NCI-H128 (cell line): ENCODE measurements around the gene C4BPA.
A peak's percentile ranks its signal among the peaks of the same experiment; 100 is the strongest.

Experiments
- DNase-seq: peaks from one replicate; lab custom pipeline; 2025; ENCODE audit not compliant: unreplicated experiment; lab: John Stamatoyannopoulos, UW

C4BPA gene

DNA sequence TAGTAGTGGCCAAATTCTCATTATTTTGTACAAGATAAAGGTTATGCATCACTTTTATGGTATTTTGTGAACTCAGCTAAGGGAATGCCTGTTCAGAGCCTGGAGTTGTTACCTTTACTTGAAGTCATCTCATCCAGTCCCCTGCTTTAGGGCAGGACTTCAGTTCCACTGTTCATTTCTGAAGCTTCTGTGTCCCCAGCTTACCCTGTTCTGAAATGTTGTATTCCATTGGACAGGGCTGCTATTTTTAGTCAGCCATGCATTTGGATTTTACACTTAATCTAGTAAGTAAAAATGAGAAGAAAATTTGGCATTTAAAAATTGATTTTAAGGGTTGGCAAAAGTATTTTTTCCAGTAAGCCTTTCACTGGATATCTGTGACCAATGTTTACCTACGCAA is 27.0 kb upstream of the C4BPA start:
- no peak for DNase-seq

DNA sequence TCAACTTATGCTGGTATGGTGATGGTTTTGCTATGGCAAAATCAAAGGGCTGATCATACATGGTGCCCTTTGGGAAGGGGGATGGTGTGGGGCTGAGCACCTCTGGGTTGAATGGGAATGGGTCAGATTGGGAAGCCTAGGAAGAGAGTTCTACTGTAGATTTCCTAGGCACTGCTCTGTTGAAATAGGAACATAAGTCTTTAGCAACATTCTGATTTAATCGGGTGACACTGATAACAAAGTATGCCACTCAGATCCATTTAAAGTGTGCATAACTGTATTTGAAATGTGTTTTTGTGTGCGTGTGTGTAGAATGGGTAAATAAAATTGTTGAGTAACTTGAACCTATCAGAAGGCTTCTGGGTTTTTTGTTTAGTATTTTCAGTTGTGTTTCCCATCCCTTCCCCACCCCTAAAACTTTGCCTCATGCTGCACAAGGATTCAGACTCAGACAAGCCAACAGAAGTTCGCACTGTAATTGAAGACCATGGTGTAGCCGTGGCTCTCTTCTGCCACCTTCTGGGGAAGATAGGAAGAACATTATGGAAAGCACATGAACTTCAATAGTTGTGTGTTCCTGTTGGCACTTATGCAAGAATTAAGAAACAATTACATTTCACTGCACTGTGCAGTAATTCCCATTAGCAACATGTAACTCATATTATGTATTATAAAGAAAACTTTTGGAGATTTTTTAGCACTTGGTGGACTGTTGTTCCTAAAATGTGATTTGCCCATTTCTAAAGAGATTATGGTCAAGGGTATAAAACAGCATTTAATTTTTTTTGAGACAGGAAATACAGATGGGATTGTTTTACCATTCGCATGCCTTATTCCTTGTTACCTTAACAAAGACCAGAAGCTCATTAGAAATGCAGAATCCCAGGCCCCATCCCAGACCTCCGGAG is 26.3 kb upstream of the C4BPA start:
- DNase-seq: peak; percentile 87

DNA sequence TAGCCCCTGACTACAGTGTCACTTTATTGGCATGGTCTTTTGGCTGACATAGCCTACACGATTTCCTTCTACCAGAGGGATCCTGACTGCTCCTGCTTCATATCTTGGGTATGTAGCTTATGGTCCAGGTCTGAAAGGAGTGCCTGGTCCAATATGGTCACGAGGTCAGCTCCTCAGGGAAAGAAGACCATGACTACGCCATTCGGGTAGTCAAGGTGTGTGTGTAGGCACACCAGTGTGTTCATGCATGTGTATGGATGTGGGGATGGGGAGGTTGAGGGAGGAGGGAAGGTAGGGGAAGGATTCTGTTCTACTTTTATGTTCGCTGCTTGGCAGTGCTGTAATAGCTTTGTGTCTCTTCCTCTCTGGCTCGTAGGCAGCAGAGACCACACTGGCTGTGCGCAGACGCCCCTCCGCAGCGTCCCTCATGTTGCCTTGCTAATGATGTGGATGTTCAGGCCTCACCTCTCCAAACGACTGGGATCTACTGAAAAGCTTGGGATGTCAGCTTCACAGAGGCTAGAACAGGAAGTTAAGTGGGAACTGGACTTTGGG is 25.4 kb upstream of the C4BPA start:
- DNase-seq: no peak

DNA sequence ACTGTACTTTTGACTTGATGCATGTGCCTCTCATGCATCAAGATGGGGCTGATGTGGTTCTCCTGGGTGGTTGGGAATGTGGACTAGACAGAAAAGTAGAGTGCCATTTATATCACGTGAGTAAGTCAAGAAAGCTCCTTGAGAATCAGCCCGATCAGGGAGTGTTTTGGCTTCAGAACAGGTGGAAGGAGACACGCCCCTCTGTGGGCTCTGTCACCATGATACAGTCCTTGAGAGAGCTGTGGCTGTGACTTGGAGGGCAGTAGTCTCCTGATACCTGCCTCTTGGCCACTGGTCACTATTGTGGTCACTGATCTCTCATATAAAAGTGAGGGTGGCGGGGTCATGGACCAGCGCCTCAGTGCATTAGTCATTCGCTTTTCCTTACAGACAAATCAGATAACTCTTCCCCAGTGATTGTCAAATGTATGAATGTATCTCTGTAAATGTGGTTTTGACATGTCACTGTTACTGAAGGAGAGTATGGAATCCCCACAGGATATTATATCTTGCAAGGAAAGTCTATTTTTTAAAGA is 24.3 kb upstream of the C4BPA start:
- no peak for DNase-seq

DNA sequence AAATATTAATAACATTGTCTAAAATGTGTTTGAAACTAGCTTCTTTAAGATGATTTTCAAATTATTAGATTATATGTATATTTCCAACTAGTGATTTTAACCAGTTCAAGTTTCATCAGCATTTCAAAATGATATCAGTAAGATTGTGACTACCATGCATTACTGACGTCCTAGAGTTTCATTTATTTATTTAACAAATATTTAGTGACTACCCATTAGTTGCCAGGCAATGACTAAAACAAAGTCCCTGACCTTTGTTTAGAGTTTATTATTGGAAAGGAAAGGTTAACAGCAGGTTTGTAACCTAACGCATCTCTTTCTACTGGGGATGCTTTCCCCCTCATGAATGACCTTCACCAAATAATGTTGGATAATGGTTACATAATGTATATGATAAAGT is 22.9 kb upstream of the C4BPA start:
- no peak for DNase-seq

DNA sequence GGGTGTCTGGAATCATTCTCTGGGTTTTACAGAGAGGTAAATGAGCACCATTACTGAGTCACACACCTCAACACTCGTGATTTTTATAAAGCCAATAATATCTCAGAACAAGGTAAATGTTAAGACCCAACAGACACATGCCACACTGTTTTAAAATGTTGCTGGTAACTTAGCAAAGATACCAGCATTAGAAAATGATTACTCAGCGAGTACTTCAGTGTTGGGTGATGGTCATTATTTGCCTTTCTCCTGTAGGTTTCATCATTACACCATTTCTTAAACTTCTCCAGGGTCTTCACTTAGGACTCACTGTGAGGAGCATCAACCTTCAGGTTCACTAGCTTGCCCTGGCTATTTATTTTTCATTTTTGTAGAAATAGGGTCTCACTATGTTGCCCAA is 22.2 kb upstream of the C4BPA start:
- no peak for DNase-seq

DNA sequence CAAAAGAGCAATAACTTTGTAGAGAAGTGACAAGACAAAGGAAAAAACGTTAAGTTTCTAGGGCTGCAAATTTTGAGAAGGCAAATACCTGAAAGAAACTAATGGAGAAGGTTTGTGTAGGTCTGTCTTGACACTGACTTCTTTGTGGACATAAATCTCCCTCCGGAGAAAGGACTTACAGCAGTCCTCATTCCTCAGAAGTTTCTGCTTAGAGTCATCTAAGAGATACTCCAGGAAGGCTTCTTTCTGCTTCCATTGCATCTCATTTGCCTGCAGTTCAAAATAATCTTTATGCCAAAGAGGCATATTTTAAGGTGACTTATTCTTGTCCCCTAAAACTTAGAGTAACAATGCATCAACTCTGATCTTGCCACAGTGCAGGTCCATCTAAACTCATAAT is 19.8 kb upstream of the C4BPA start:
- DNase-seq: no peak

DNA sequence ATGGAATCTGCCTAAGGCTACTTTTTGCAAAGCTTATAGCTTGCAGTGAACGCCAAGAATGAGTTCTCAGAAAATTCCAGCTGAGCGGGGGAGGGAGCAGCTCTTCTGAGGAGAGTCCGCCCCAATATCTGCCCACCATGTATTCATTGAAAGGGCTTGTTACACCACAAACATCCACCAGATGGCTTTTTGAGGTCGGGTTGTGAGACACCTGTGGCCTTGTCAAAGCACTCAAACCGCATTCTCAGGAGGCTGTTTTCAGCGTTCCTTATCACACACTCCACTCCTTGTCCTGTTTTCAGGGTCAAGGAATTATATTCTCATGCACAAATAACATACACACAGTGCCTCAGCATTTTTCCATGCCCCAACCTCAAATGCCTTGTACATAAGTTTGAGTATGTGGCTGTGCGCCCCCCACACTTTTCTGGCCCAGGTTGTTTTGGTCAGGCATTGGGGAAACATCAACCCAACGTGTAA is 19.3 kb upstream of the C4BPA start:
- DNase-seq: peak; percentile 23

DNA sequence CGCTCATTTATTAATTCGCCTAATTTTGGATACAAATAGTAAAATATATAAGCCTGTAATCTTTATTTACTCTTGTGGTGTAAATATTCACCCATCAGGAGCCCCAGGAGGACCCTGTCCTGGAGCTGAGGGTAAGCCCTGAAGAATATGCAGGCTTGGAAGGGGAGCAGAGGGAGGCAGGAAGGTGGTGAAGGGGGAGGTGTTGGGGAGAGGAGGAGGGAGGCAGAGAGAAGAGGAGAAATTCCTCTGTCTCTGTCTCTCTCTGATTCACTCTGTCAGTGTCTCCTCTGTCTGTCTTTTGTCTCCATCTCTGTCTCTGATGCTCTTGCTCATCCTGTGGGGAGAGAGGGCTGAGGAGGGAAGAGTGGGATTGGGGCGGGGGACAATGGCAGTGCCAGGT is 18.1 kb upstream of the C4BPA start:
- no peak for DNase-seq

DNA sequence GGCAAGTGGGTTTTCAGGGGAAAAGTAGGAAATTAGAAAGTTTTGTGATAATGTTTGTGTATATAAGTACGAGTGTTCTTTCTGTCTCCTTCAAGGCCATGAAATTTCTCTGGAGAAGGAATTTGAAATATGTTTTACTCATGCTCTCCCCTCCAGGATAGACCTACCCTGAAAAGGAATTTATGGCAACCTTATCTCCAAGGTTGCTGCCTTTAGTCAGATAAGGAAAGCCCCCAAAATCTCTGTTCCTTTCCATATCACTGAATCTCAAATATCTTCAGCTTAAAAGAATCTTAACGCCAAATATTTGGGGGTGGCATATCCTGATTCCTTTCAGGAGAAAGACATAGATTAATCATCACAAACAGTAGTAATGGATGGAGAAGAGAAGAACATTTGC is 15.9 kb upstream of the C4BPA start:
- DNase-seq: no peak

DNA sequence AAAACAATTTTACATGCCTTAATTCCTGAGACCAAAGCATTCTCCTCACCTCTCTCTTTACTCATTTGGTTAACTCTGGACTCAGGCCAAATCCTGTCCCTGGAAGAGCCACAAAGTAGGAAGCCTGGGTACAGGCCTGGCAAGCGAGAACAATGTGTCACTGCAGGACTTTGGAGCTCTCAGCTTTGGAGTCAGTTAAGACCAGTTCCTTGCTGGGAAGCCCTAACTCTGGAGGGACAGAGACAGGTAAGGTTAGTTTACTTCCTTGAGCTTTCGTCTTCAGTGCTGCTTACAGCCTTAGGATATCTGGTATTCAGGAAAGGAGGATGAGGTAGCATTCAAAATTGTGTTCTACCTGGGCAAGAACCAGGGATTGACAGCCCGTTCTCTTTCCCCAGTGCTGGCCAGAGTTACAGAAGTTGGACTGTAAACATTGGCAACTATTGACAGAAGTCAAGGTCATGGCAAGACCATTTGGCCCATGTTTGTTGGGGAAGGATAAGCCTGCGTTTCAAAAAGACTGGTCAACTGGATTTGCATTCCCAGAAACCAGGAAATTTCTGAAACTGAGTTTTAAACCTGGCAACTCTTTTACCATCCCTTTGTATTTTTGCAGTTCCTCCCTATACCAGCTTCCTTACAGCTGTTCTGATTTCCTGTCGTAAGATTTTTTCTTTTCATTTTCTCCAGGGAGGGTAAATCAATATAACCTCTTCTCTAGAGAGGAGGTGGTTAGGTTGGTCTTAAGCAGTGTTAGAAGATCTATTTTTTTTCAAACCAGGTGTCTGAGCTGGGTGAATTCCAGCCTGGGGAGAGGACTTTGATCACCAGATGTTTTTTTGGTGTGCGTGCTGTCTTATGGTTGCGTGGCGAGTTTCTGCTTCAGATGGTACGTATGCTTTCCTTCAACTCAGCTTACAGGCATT is 15.1 kb upstream of the C4BPA start, which contains the start of gene C4BPB:
C4BPB (plus strand) TSS at position 160 of the 926 bp plus-strand sequence; CDS start at position 832, 672 bp downstream.
- DNase-seq: no peak

DNA sequence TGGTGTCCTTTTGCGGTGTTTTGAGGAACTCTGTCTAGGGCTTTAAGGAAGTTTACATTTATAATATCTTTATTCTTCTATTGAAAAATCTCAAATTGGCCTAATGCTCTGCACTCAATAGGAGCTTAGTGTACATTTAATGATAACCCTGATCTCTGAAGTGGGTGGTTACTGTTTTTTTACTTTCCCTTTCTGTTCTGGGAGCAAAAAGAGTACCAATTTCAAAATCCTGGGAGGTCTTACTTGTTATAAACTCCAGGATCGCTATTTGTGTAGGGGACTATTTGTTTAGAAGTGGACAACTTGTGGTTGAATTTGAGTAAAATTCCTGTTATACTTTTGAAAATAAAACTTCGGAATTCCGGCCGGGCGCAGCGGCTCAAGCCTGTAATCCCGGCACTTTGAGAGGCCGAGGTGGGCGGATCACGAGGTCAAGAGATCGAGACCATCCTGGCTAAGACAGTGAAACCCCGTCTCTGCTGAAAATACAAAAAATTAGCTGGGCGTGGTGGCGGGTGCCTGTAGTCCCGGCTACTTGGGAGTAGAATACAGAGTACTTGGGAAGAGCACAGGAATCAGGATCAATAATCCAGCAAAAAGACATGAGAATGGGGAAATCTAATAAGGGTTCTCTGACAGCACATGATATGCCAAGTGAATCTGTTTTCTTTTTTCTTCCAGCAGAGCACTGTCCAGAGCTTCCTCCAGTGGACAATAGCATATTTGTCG is 14.2 kb upstream of the C4BPA start:
- DNase-seq: no peak

DNA sequence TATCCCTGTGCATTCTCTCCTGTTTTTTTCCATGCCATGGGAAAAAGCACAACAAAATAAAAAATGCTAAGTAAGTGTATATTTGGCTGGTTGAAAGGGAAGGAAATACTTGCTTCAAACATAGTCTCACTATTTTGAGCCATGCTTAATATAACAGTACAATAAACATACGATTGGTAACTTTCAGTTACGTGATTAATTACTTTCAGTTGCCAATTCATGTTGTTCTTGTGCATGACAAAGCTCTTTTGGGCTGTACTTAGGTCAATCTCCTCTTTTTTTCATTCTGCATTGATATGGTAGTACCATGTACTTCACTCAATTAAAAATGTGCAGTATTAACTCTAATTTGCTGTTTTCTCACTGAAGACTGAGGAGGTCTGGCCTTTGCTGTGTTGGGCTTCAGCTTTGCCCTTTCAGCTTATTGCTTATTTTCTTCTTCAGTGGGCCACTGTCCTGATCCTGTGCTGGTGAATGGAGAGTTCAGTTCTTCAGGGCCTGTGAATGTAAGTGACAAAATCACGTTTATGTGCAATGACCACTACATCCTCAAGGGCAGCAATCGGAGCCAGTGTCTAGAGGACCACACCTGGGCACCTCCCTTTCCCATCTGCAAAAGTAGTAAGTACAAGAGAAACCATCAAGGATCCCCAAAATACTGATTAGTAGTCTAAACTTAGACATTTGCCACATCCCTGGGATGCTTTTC is 12.7 kb upstream of the C4BPA start:
- no peak for DNase-seq

DNA sequence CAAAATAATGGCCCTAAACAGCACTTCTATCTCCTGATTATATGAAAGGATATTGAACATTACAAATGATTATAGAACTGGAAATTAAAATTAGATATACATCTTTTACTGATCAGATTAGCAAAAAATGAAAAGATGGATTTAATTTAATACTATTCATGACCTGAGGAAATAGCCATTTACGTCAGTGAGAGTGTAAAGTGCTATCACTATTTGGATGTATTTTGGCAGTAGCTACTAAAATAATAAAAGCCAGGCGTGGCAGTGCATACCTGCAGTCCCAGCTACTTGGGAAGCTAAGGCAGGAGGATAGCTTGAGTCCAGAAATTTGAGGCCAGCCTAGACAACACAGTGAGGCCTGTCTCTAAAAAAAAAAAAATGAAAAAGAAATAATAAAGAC is 10.1 kb upstream of the C4BPA start:
- DNase-seq: no peak

DNA sequence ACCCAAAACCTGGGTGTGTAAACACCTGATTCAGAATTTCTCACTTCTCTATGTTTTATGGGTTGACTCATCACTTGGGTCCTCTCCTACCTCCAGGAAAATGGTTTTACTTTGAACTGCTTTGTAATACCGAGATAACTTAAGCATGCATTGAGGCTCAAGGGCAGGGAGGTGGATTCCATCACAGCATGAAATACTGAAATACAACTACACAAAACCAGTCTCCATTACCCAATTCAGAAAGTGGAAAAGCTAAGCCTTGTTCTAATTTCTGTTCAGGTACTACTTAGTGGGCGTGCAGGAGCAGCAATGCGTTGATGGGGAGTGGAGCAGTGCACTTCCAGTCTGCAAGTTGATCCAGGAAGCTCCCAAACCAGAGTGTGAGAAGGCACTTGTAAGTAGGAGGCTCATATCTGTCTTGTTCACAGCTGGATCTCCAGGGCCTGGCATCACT is 6.1 kb upstream of the C4BPA start:
- no peak for DNase-seq

DNA sequence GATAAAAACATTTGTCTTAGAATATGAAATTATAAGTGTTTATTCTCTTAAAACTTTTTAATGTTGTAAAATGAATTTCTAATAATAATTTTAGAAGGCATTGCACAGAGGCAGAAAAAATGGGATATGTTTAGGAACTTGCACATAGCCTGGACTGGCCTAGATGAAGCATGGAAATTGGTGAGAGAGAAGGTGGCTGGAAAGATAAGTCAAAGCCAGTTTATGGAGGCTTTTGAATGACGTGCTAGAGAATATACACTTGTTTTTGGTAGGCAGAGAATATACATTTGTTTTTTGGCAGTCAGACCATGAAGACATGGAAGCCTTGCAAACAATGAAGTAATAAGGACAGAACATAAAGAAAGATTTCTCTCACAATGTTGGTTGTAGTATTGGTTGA is 2.3 kb upstream of the C4BPA start:
- no peak for DNase-seq

DNA sequence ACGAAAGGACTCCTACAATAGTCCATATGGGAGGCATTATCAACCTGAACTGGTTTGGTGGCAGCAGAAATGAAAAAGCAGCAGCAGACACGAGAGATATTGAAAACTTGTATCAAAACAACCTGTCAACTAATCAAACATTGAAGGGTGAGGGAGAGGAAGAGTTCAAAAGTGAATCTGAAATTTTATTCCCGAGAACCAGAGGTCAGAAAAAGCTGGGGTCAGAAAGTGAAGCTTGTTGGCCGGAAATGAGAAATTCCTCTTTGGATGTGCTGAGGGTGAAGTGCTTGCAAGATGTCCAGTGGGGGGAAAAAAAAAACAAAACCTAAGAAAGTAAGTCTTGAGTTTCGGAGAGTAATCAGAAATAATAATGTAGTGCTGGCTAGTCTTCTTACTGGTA is 1.9 kb upstream of the C4BPA start:
- DNase-seq: no peak

DNA sequence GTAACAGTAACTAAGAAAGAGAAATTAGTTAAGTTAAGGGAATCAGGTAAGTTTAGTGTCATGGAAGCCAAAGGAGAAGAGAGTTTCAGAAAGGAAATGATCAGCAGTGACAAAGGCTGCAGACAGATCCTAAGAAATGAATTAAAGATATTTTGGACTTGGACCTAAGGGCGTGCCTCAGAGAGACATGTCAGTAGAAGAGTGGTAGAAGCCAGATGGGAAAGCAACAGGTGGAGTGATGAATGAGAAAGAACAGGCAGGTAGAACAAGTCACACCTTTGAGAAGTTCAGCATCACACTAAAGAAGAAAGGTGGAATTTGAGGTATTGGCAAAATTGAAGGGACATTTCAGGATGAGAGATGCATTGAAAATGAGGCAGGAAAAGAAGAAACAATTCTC is 1.4 kb upstream of the C4BPA start:
- DNase-seq: no peak

DNA sequence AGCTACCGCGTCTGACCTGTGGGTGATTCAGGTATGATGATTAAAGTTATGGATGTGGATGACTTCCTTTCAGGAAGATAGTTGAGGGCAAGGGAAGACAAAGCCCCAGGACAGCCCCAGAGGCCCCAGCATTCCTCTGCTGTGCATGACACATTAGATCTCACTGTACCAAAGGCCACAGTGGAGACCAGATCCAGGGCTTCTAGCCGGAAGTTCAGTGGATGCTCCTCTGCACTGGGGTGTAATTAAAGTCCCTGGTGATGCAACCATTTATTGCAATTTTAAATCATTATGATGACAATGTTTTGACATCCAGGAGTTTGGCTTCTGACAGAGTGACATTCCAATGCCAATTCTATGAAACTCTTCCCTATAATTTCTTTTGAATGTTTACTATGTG is 5.0 kb downstream of the C4BPA start:
- DNase-seq: no peak
